Measurements from ENCODE around the gene PRC1.

Gene PRC1

GRCh38 chr15:90916461-90916860, 77.9 kb downstream of the PRC1 start:
- Histone ChIP-seq H3K36me3 (replicated peaks; ENCODE audit: low read depth, low read length) (peaks cover 23% of the 10 kb centered on the region), H2AFZ (ENCODE audit: low read depth, low read length) (no peak overlapping the region), H3K9ac (ENCODE audit: low read length) (no peak overlapping the region), H3K9me3 (ENCODE audit: insufficient read depth, low read length) (no peaks in the 10 kb centered on the region), H3K27me3 (ENCODE audit: low read depth, low read length) (no peaks in the 10 kb centered on the region), H3K79me2 (ENCODE audit: low read length) (no peaks in the 10 kb centered on the region), H3K4me2 (ENCODE audit: low read length) (no peak overlapping the region), H4K20me1 (ENCODE audit: insufficient read depth, low read length) (no peaks in the 10 kb centered on the region), H3K27ac (ENCODE audit: low read length) (no peak overlapping the region), H3K4me3 (ENCODE audit: low read length) (no peak overlapping the region), H3K4me1 (ENCODE audit: low read length) (no peaks in the 10 kb centered on the region)
- TF ChIP-seq CTCF (IDR thresholded peaks at IDR 0.05; ENCODE audit: low read depth, low read length) (no peak), EZH2phosphoT487 (IDR thresholded peaks at IDR 0.05; ENCODE audit: low read depth) (no peak)
